ENCODE data around the gene GATAD2A.

GATAD2A gene

GRCh38 chr19:19491321-19492025 is 86.0 kb downstream of the GATAD2A start:
- DNase-seq = no peak

- DNase-seq = no peak
These were observed 86.6 kb downstream of the GATAD2A start for GRCh38 chr19:19492026-19492610.

GRCh38 chr19:19493841-19494546 is 88.5 kb downstream of the GATAD2A start:
- DNase-seq = no peak

- DNase-seq = no peak
These were observed 90.4 kb downstream of the GATAD2A start for GRCh38 chr19:19495614-19496603.

- DNase-seq = no peak
These were observed 92.9 kb downstream of the GATAD2A start for GRCh38 chr19:19498255-19498991.

GRCh38 chr19:19499272-19499995 is 94.0 kb downstream of the GATAD2A start:
- DNase-seq = no peak

- DNase-seq = no peak
These were observed 95.6 kb downstream of the GATAD2A start for GRCh38 chr19:19500975-19501644.

- no peak for DNase-seq
These were observed 96.3 kb downstream of the GATAD2A start for GRCh38 chr19:19501798-19502197.

GRCh38 chr19:19502281-19502680 is 96.8 kb downstream of the GATAD2A start:
- no peak for DNase-seq

GRCh38 chr19:19502808-19503602 is 97.5 kb downstream of the GATAD2A start:
- DNase-seq = no peak

- no peak for DNase-seq
These were observed 99.5 kb downstream of the GATAD2A start for GRCh38 chr19:19504754-19505668.

- DNase-seq = no peak
These were observed 100.3 kb downstream of the GATAD2A start for GRCh38 chr19:19505669-19506326.

- no peak for DNase-seq
These were observed 101.1 kb downstream of the GATAD2A start for GRCh38 chr19:19506592-19506991.

- no peak for DNase-seq
These were observed 101.9 kb downstream of the GATAD2A start for GRCh38 chr19:19507354-19507753.

- no peak for DNase-seq
These were observed 102.7 kb downstream of the GATAD2A start for GRCh38 chr19:19508217-19508616.

- no peak for DNase-seq
These were observed 105.0 kb downstream of the GATAD2A start for GRCh38 chr19:19510432-19510831.

GRCh38 chr19:19513682-19514081 is 108.2 kb downstream of the GATAD2A start:
- no peak for DNase-seq

GRCh38 chr19:19514215-19514657 is 108.8 kb downstream of the GATAD2A start:
- no peak for DNase-seq

All from NCI-H1694 (cell line).